ACHN (cell line): ENCODE data around the gene ERI3.

Source experiments
- DNase-seq: peaks from one replicate; pipeline ENCODE4 v3.0.0-alpha.2; 2015
- in situ Hi-C: cut with HindIII; loops from 2 replicates; pipeline ENCODE4 v1.10.0; 2017; ENCODE audit warnings: low sequenced_read_pairs, low pct_ligation_motif_present, low pct_unique_long_range_greater_than_20kb

ERI3 gene

GRCh38 chr1:44174630-44175029 is 180.4 kb downstream of the ERI3 start:
- in situ Hi-C loops = no loop called here
- no peak for DNase-seq
